Measurements from ENCODE around the gene ADARB2.
"Not testable (repeated sequence)": the region's sequence is repeated elsewhere in the genome, so short reads cannot be mapped to it uniquely, and the experiment has no call there.

The ADARB2 gene

GRCh38 chr10:1451362-1451888, 285.9 kb downstream of the ADARB2 start:
- no peak for DNase-seq

DNA sequence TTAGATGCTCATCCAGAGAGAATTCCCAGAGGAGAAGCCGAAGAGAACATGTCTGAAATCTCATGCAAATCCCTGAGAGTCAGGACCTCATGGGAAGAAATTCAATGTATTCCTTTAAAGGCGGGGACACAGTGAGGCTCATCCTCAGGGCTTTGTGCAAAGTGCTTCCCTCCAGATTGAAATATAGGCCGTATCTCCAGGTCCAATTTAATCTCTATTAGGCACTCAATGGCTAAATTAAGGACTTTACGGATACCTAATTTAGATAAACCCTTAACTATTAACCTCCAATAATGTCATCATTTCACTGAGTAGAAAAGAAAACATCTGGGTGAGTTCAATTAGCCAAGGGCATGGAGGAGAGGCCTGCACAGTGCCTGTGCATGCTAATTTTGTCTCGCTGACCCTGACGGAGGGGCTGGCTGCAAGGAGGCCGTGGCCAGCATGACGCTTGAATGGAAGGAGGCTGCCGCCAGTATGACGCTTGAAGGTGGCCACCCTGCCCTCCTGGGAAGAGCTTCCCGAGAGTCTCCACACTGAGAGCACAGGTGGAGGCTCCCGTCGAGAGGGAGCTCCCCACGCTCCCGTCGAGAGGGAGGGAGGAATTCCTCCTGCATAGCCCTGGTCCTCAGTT, 287.6 kb downstream of the ADARB2 start:
- no peak for DNase-seq

DNA sequence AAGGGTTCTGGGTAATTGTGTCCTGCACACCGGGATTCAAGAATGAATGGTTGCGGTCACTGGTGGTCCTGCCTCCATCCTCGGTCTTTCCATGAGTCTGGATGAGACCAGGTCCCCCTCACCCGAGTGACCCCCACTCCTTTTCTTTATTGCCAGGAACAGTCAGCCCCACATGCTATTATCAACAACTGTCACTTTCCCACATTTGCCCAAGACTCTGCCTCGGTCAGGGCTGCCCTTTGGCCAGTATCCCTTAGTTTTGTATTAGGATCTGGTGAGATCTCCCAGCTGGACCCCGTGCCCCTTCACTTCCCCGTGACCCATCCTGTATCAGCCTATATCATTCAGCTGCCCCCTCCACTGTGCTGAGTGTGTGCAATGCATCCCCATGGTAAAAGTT, 288.3 kb downstream of the ADARB2 start:
- DNase-seq: no peak

DNA sequence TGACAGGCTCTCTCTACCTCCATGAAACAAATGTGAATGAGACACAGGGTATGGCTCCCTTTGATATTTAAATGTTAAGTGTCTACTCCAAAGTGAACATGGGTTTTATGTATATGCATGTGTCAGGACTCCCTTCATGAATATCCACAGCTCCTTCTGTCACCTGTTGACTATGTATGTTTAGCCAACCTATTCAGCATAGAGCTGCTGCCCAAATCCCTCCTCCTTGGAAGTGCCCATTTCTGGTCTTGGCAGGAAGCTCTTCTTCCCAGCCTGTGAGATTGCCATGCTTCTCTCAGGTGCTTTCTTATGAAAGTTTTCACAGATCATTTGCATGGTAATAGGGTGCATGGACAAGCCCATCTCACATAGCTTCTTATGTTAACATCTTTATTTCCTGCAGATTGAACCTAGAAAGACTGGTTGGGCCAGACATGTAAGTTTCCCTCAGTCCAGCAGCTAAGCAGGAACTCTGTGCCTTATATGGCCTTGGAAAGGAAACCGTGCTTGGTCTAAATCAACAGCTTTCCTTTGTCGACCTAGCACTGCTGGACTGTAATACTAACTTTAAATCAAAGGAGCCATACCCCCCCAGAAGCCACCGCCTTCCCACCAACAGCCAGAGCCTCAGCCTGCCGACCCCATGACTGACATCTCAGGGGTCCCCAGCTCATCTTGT, 288.9 kb downstream of the ADARB2 start:
- DNase-seq: no peak

- DNase-seq: no peak
Observed at GRCh38 chr10:1444826-1445225, 292.5 kb downstream of the ADARB2 start.

- no peak for DNase-seq
Observed at GRCh38 chr10:1440897-1441296, 296.4 kb downstream of the ADARB2 start.

- no peak for DNase-seq
Observed at GRCh38 chr10:1434912-1435692, 302.2 kb downstream of the ADARB2 start.

GRCh38 chr10:1434202-1434601, 303.1 kb downstream of the ADARB2 start:
- no peak for DNase-seq

DNA sequence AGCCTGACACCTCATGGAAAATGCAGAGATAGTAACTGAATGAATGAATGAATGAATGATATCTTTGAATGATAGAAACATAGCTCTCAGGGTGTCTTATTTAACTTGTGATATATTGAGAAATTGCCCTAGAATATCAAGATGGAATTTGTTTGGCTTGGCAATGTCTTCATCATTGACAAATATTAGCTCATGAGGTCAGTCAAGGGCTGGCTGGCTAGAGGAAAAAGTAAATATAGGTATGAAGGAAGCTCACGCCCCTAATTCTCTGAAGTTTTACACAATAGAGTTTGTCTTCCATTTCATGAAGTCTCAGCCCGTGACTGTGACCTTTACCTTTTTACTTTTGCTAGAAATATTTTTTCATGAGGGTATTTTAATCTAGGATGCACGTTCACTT, 305.2 kb downstream of the ADARB2 start:
- DNase-seq: no peak

DNA sequence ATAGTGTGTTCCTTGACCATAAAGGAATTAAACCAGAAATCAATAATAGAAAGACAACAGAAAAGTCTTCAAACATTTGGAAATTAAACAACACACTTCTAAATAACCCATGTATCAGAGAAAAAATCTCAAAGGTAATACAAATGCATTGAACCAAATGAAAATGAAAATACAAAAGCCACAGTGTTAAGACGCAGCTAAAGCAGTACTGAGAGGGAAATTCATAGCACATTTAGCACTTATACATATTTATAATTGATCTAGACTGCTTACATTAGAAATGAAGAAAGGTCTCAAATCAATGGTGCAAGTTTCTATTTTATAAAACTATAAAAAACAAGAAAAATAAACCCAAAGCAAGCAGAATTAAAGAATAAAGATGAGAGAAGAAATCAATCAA, 306.1 kb downstream of the ADARB2 start:
- DNase-seq: no peak

DNA sequence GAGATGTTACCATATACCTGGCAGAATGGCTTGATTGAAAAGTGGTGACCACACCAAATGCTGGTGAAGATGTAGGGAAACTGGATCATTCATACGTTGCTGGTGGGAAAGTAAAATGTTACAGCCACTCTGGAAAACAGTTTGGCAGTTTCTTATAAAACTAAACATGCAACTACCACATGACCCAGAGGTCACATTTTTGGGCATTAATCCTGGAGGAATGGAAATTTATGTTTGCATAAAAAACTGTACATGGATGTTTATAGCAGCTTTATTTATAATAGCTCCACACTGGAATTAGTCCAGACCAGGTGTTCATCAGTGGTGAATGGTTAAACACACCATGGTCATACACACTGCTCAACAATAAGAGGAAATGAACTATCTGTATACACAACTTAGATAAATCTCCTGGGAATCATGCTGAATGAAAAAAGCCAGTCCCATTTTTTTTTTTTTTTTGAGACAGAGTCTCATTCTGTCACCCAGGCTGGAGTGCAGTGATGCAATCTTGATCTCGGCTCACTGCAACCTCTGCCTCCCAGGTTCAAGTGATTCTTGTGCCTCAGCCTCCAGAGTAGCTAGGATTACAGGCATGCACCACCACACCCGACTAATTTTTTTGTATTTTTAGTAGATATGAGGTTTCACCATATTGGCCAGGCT, 309.7 kb downstream of the ADARB2 start:
- DNase-seq: not testable (repeated sequence)

- no peak for DNase-seq
Observed at GRCh38 chr10:1426786-1427185, 310.5 kb downstream of the ADARB2 start.

DNA sequence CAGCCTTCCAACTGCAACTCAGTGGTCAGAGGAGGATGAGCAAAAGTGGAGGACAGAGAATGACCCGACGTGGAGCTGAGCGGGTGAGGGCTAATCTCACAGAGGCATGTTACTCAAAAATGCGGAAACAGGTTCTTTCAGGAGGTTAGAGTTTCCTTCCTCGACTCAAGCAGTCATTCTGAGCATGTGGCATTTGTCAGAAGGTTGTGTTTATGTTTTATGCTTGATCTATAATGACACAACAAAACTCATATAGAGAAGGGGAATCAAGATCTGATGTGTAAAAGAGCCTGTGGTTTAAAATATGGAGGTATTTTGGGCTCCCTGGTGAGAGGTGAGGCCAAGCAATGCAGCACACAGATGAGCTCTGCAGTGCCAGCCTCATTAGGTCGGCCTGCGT, 311.4 kb downstream of the ADARB2 start:
- DNase-seq: no peak

DNA sequence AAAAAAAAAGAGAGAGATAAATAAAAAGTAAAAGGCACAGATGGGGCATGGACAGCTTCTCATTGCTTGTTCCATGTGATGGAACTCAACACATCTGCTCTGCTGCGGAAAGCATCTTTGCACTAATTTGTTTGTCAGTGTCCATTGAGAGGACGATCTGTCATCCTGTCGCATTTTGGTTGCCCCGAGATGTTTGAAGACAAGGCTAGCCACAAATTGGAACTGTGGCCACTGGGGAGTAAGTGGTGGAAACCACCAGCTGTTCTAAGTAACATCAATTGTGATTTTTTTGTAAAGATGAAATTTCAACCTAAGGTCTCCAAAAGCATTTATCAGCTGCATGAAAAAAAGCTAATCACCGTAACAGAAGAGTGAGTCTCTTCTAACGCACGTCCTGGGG, 312.7 kb downstream of the ADARB2 start:
- DNase-seq: no peak

DNA sequence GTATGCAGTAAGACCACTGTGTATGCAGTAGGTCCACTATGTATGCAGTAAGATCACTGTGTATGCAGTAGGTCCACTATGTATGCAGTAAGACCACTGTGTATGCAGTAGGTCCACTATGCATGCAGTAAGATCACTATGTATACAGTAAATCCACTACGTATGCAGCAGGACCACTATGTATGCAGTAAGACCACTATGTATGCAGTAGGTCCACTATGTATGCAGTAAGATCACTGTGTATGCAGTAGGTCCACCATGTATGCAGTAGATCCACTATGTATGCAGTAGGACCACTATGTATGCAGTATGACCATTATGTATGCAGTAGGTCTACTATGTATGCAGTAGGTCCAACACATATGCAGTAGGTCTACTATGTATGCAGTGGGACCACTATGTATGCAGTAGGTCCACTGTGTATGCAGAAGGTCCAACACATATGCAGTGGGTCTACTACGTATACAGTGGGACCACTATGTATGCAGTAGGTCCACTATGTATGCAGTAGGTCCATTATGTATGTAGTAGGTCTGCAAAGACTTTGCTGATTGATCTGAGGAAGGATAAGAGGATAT, 313.6 kb downstream of the ADARB2 start:
- no peak for DNase-seq

GRCh38 chr10:1422275-1422674, 315.1 kb downstream of the ADARB2 start:
- DNase-seq: no peak

DNA sequence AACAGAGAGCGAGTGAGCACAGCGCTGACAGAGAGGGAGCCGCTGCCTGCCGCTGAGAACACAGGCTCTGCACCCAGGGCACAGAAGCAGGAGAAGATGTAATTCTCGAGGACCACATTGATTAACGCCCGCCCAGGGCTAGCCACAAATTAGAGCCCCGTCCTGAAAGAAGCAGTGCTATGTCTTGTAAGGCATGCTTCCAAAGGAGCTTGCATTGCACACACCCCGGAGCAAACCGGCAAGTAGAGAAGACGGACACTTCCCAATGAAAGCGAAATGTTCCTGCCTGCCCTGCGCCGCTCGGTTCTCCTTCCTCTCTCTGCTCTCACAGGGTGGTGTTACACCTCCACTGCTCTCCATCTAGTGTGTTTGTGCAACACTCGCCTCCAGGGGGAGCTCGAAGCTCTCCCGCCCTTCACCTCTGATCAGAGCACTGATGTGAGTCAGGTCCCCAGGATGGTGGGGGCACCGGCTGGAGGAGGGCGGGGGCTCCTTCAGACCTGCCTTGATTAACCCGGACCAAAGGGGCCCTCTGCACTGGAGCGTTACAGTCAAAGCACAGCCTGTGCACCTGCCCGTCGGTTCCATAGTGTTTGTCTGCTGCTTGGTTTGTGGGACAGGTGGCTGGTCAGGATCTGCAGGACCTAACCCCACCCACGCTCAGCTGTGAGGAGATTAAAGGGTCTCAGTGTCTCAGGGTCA, 316.5 kb downstream of the ADARB2 start:
- DNase-seq: peak; percentile 70

DNA sequence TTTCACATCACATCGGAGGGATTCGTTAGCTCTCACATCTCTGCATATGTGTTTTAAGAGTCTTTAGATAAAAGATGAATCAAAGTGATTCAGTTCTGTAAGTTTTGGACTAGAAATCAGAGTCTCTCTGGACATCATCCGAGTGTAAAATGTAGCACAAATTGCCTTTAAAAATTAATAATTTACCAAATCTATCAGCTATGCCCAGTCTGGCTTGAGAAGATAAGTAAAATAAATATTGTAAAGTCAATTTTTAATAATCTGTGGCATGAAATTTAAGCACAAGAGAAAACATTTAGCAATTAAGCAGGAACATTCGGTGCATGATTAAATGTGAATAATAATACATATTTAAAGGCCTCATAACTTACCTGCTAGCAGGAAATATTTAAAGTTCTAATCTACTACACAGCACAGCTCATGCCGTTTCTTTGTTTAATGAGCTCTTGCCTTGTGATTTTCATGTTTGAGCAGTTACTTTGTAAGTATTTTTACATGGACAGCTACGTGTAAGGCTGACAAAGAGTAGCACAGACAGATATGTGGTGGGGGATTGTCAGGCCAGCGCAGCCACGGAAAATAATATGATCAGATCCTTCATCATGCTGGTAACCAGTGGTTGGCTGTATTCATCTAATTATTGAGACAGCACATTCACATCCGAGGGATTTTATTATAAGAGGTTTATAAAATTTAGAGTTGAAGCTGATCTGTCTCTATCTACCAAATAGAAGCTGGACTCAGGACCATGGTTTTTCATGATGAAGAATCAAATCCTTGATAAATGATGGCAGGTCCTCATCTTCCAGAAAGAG, 317.3 kb downstream of the ADARB2 start:
- no peak for DNase-seq

GRCh38 chr10:1418031-1418550, 319.2 kb downstream of the ADARB2 start:
- DNase-seq: no peak

DNA sequence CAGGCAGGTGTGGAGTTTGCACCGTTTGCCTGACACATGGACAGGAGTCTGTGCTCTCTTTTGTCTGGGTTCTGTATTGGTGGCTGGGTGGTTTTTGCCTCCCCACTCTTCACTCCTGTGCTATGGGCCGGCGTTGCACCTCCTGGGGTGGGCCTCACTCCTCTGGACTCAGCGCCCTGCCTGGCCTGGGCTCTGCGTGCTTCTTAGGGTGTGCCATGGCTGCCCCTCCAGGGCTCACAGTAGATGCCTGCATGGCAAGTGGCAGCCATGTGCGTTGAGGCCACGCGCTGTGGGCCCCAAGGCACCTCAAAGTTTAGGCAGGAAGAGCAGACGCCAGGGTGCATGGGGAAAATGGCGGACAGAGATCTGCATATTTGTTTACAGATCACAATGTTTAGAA, 319.8 kb downstream of the ADARB2 start:
- no peak for DNase-seq

GRCh38 chr10:1416456-1417037, 320.8 kb downstream of the ADARB2 start:
- DNase-seq: no peak
